SW 1271 (cell line): Measurements from ENCODE around the gene CATSPER1.

Source experiments
- DNase-seq, 2 experiments: peaks; one replicate each; lab custom pipeline; 2025; lab: John Stamatoyannopoulos, UW

CATSPER1 gene

GRCh38 chr11:65968600-65969482, 57.4 kb downstream of the CATSPER1 start:
- DNase-seq = no peak

GRCh38 chr11:65967329-65967934, 58.8 kb downstream of the CATSPER1 start:
- no peak for DNase-seq
